HepG2 (cell line): ENCODE results near the gene PRKAG1. TPM values are rescaled to one million over a fixed set of nuclear protein-coding genes. Genes with fewer than 3 reads are reported as not detected.

Experiments used
- GATA4 ChIP-seq: sonication (generic); IDR thresholded peaks from 2 replicates; pipeline ENCODE4 v1.6.1; 2016; ENCODE audit warnings: antibody characterized with exemption, low read depth, borderline replicate concordance
- HHEX ChIP-seq: IDR thresholded peaks from 2 replicates; pipeline ENCODE4 v1.6.1; 2016; ENCODE audit warnings: control low read depth
- PHF21A ChIP-seq: sonication (generic); formaldehyde crosslinking; IDR thresholded peaks from 2 replicates; pipeline ENCODE4 v1.5.0; 2020; ENCODE audit warnings: mild to moderate bottlenecking, missing genetic modification reagents
- SAP130 ChIP-seq: IDR thresholded peaks from 2 replicates; pipeline ENCODE4 v1.6.1; 2016; ENCODE audit warnings: low read depth
- SETDB1 ChIP-seq: sonication (generic); formaldehyde crosslinking; IDR thresholded peaks from 2 replicates; pipeline ENCODE4 v1.5.1; 2020; ENCODE audit warnings: missing genetic modification reagents, mild to moderate bottlenecking, borderline replicate concordance
- SMAD3 ChIP-seq: sonication (generic); formaldehyde crosslinking; IDR thresholded peaks from 2 replicates; pipeline ENCODE4 v1.4.0; 2020; ENCODE audit warnings: missing genetic modification reagents
- ZEB1 ChIP-seq: IDR thresholded peaks from 2 replicates; pipeline ENCODE4 v1.6.1; 2012; ENCODE audit warnings: mild to moderate bottlenecking, low read depth, inconsistent platforms; ENCODE audit not compliant: insufficient replicate concordance
- ZFP90 ChIP-seq: sonication (generic); formaldehyde crosslinking; IDR thresholded peaks from 2 replicates; pipeline ENCODE4 v1.8.0; 2022; ENCODE audit warnings: missing genetic modification reagents, mild to moderate bottlenecking, inconsistent platforms, borderline replicate concordance
- ZNF318 ChIP-seq: sonication (generic); formaldehyde crosslinking; IDR thresholded peaks from 2 replicates; pipeline ENCODE4 v1.4.0; 2020; ENCODE audit warnings: mild to moderate bottlenecking, missing genetic modification reagents
- ZNF354B ChIP-seq: sonication (generic); formaldehyde crosslinking; IDR thresholded peaks from 2 replicates; pipeline ENCODE4 v1.8.0; 2022; ENCODE audit warnings: mild to moderate bottlenecking, missing genetic modification reagents
- polyA plus RNA-seq, 8 experiments: library from polyadenylated mRNA; depleted of rRNA in 3 of 8; stranded (reverse) in 7 of 8; unstranded in 1 of 8; fragments of >200 nt; fragmentation: Illumina TruSeq in 4 of 8; extraction: Trizol in 4 of 8; gene quantifications; 2 replicates each; pipeline versions ENCODE4 v1.2.1 to v1.2.3, GENCODE V29; 2011 to 2016; ENCODE audit warnings: low read depth in 4 of 8, missing spikeins in 1 of 8, mixed read lengths in 1 of 8; ENCODE audit not compliant: insufficient read depth in 1 of 8
- total RNA-seq, 5 experiments: library from RNA; depleted of rRNA; stranded (reverse); fragments of >200 nt; fragmentation: Illumina TruSeq; extraction: Trizol; gene quantifications; 2 replicates each; pipeline ENCODE4 v1.2.3, GENCODE V29; 2016; ENCODE audit warnings: low read depth in 1 of 5
- TF ChIP-seq, protein P1 (sequence below): IDR thresholded peaks from 2 replicates; pipeline ENCODE4 v1.6.1; 2016; ENCODE audit warnings: low read depth

The PRKAG1 gene
- total and polyA plus RNA-seq, 2 of the 13 experiments (the other 11 are each of a cell fraction or from before 2014, with no cell fraction given): 26.1 to 32.8 TPM

DNA sequence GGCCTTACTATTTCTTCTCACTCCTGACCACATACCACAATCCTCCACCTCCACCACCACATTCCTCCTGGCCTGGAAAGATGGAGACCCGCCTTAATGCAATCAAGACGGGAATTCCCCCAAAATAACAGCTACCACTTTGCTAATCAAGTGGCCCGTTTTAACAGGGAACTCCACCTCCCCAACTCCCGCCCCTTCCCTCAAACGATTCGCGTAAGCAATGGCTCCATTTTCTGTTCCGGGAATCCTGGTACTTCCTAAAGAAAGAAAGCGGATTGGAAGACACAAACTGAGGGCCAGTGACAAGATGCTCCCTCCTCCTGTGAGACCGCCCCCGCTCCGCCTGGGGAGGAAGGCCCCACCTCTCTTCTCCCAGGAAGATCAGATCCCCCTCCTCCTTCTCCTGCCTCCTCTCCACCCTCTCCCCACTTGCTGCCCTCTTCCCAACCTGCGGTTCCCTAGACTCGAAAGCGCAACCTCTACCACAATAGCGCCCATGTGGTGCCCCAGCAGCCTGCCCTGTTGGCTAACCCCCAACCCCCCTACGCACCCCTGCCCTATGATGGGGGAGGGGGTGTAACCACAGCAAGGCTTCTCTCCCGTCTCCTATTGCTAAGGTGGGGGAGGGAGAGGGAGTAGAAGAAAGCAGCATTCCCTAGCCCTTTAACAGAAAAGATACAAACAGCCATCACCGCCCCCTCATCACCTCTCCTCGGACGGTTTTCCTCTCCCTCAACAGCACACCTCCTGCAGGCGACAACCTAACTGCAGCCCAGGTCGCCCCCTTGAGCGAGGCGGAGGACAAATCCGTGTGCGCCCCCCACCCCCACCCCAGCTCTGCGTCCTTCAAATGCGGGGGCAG, 62.1 kb downstream of the PRKAG1 start (continued):
- TF ChIP-seq, protein P1, sequence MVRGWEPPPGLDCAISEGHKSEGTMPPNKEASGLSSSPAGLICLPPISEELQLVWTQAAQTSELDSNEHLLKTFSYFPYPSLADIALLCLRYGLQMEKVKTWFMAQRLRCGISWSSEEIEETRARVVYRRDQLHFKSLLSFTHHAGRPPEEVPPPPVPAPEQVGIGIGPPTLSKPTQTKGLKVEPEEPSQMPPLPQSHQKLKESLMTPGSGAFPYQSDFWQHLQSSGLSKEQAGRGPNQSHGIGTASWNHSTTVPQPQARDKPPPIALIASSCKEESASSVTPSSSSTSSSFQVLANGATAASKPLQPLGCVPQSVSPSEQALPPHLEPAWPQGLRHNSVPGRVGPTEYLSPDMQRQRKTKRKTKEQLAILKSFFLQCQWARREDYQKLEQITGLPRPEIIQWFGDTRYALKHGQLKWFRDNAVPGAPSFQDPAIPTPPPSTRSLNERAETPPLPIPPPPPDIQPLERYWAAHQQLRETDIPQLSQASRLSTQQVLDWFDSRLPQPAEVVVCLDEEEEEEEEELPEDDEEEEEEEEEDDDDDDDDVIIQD (CRISPR knock-in tag): no peak
- no peak for TF ChIP-seq PHF21A (CRISPR knock-in tag)
- TF ChIP-seq ZNF354B (CRISPR knock-in tag): no peak
- TF ChIP-seq SAP130 (CRISPR knock-in tag): peak; percentile 52
- no peak for TF ChIP-seq ZEB1
- no peak for TF ChIP-seq HHEX (CRISPR knock-in tag)
- TF ChIP-seq SMAD3 (CRISPR knock-in tag): no peak
- TF ChIP-seq ZFP90: no peak
- TF ChIP-seq ZNF318 (CRISPR knock-in tag): no peak
- TF ChIP-seq SETDB1 (CRISPR knock-in tag): no peak
- no peak for TF ChIP-seq GATA4
